B cell (primary cell): ENCODE results near the gene EXOC6B. TPM values are rescaled to one million over a fixed set of nuclear protein-coding genes. Genes with fewer than 3 reads are reported as not detected.

Experiments used
- ATAC-seq: fragments of 200-7000 bp; cut with Tn5 transposase; one replicate; pipeline ENCODE4 v1.10.0; 2021; ENCODE audit warnings: low read depth, mild to moderate bottlenecking, moderate number of reproducible peaks, moderate library complexity
- CTCF ChIA-PET: fragments of 350-600 bp; sonication (Branson Sonifier 250); formaldehyde crosslinking; loops from one replicate; lab custom pipeline; 2021; ENCODE audit warnings: antibody characterized with exemption, inconsistent platforms; lab: Charles Lee
- POLR2A ChIA-PET: fragments of 350-600 bp; sonication (Branson Sonifier 250); formaldehyde crosslinking; loops from one replicate; lab custom pipeline; 2021; ENCODE audit warnings: antibody characterized with exemption; lab: Charles Lee
- DNase-seq: peaks from one replicate; pipeline ENCODE4 v3.0.0; 2013
- H2AFZ ChIP-seq: 2 replicates; pipeline ENCODE4 v1.6.1; 2012; ENCODE audit warnings: mild to moderate bottlenecking, low read depth, low read length; ENCODE audit not compliant: insufficient read depth, poor library complexity, severe bottlenecking
- H3K27ac ChIP-seq, 2 donors: 1 replicate in 1 of 2; 2 replicates in 1 of 2; pipeline ENCODE4 v1.5.1; 2012 to 2013; ENCODE audit warnings: low read length in 2 of 2, mild to moderate bottlenecking in 2 of 2, moderate library complexity in 1 of 2
- H3K27me3 ChIP-seq, 4 experiments: fragments of 200-600 bp in 1 of 4; sonication (generic) in 1 of 4; replicated peaks in 1 of 4; 1 replicate in 2 of 4; 2 replicates in 2 of 4; pipeline versions ENCODE4 v1.6.1 to v1.7.0; 2013 to 2016; ENCODE audit warnings: low read length in 3 of 4, mild to moderate bottlenecking in 2 of 4, mixed read lengths in 1 of 4, moderate library complexity in 1 of 4; ENCODE audit not compliant: insufficient read depth in 4 of 4, control insufficient read depth in 3 of 4; ENCODE audit errors: control extremely low read depth in 1 of 4
- H3K36me3 ChIP-seq, 2 experiments: replicated peaks in 1 of 2; 1 replicate in 1 of 2; 2 replicates in 1 of 2; pipeline versions ENCODE4 v1.6.1 to v1.7.1; 2013; ENCODE audit warnings: low read length in 1 of 2; ENCODE audit not compliant: insufficient read depth in 2 of 2, control insufficient read depth in 1 of 2; ENCODE audit errors: control extremely low read depth in 1 of 2, extremely low read depth in 1 of 2
- H3K4me1 ChIP-seq, 2 donors: fragments of 200-600 bp in 1 of 2; sonication (generic) in 1 of 2; 1 replicate in 1 of 2; 2 replicates in 1 of 2; pipeline versions ENCODE4 v1.5.1 to v1.6.1; 2013 to 2017; ENCODE audit warnings: low read length in 2 of 2; ENCODE audit not compliant: control insufficient read depth in 2 of 2, insufficient read depth in 2 of 2
- H3K4me2 ChIP-seq: replicated peaks from 2 replicates; pipeline ENCODE3; 2012; ENCODE audit warnings: mild to moderate bottlenecking, low read depth, low read length; ENCODE audit not compliant: poor library complexity, severe bottlenecking
- H3K4me3 ChIP-seq, 5 experiments: fragments of 200-600 bp in 1 of 5; sonication (generic) in 1 of 5; 1 replicate in 3 of 5; 2 replicates in 2 of 5; pipeline versions ENCODE4 v1.5.1 to v1.7.0; 2011 to 2016; ENCODE audit warnings: low read length in 4 of 5, mild to moderate bottlenecking in 4 of 5, low read depth in 2 of 5, control low read depth in 1 of 5, moderate library complexity in 1 of 5; ENCODE audit not compliant: insufficient read depth in 1 of 5; ENCODE audit errors: control extremely low read depth in 1 of 5, extremely low read depth in 1 of 5
- H3K79me2 ChIP-seq: fragments of 200-600 bp; sonication (generic); one replicate; pipeline ENCODE4 v1.6.0; 2016; ENCODE audit warnings: low read length; ENCODE audit not compliant: control insufficient read depth, insufficient read depth
- H3K9ac ChIP-seq: fragments of 200-600 bp; sonication (generic); 2 replicates; pipeline ENCODE4 v1.6.1; 2017; ENCODE audit warnings: mild to moderate bottlenecking, low read length, moderate library complexity
- H3K9me3 ChIP-seq, 3 donors: one replicate each; pipeline versions ENCODE4 v1.6.1 to v1.7.1; 2013; ENCODE audit warnings: low read length in 2 of 3; ENCODE audit not compliant: control insufficient read depth in 2 of 3, insufficient read depth in 1 of 3; ENCODE audit errors: control extremely low read depth in 1 of 3
- H4K20me1 ChIP-seq: 2 replicates; pipeline ENCODE4 v1.6.0; 2012; ENCODE audit warnings: mild to moderate bottlenecking, low read length; ENCODE audit not compliant: insufficient read depth, control insufficient read depth, poor library complexity, severe bottlenecking
- H3K27ac Mint-ChIP-seq: one replicate; pipeline ENCODE4 v1.8.0; 2021; ENCODE audit warnings: mixed read lengths
- H3K27me3 Mint-ChIP-seq: one replicate; pipeline ENCODE4 v1.8.0; 2021; ENCODE audit warnings: mixed read lengths
- H3K4me1 Mint-ChIP-seq: one replicate; pipeline ENCODE4 v1.8.0; 2021; ENCODE audit warnings: mixed read lengths
- H3K4me3 Mint-ChIP-seq: one replicate; pipeline ENCODE4 v1.8.0; 2021; ENCODE audit warnings: mixed read lengths
- H3K9me3 Mint-ChIP-seq: one replicate; pipeline ENCODE4 v1.8.0; 2022; ENCODE audit warnings: mixed read lengths; ENCODE audit not compliant: insufficient read depth
- EZH2 ChIP-seq: IDR thresholded peaks from 2 replicates; pipeline ENCODE4 v1.6.1; 2012; ENCODE audit warnings: borderline replicate concordance, low read depth, mild to moderate bottlenecking, moderate library complexity, low read length; ENCODE audit not compliant: insufficient read depth, poor library complexity, severe bottlenecking
- WGBS: methylation state at CpG from one replicate; pipeline ENCODE4 v1.1.5; 2013; ENCODE audit warnings: missing lambda C conversion rate; ENCODE audit not compliant: insufficient coverage; 5-methylcytosine and 5-hydroxymethylcytosine counted together
- intact Hi-C: fragments of 100-400 bp; cut with micrococcal nuclease; formaldehyde crosslinking; loops from one replicate; pipeline ENCODE4 v1.10.0; 2022
- polyA plus RNA-seq: library from polyadenylated mRNA; depleted of rRNA; stranded (reverse); fragments of >200 nt; gene quantifications from 2 replicates; pipeline ENCODE4 v1.2.3, GENCODE V29; 2012
- total RNA-seq, 2 donors: library from RNA; stranded (reverse); fragments of 120-200 nt in 1 of 2; gene quantifications; 1 replicate in 1 of 2; 2 replicates in 1 of 2; pipeline versions ENCODE4 v1.2.3 to v1.2.4, GENCODE V29; 2013 to 2022
- TF ChIP-seq, protein P1 (sequence below): fragments of 200-600 bp; IDR thresholded peaks from one replicate; pipeline ENCODE4 v1.8.0; 2022; ENCODE audit warnings: antibody characterized with exemption, mild to moderate bottlenecking

The EXOC6B gene
- total and polyA plus RNA-seq, 2 donors (not counting 1 experiment from before 2014, with no cell fraction given), result 4.8 to 22.6 TPM

DNA sequence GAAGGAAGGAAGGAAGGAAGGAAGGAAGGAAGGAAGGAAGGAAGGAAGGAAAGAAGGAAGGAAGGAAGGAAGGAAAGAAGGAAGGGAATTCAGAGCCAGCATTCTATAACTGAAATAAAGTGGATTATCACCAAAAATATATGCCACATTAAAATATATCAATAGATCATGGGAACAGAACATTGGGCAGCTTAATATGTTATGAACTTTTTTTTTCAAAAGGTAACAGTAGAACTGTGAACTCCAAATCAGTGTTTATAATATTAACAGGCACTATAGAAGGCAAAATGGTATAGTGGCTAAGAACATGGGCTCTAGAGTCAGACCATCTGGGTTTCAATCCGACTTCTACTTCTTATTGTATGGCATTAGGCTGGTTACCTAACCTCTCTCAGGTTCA, 313.5 kb downstream of the EXOC6B start:
- TF ChIP-seq, protein P1, sequence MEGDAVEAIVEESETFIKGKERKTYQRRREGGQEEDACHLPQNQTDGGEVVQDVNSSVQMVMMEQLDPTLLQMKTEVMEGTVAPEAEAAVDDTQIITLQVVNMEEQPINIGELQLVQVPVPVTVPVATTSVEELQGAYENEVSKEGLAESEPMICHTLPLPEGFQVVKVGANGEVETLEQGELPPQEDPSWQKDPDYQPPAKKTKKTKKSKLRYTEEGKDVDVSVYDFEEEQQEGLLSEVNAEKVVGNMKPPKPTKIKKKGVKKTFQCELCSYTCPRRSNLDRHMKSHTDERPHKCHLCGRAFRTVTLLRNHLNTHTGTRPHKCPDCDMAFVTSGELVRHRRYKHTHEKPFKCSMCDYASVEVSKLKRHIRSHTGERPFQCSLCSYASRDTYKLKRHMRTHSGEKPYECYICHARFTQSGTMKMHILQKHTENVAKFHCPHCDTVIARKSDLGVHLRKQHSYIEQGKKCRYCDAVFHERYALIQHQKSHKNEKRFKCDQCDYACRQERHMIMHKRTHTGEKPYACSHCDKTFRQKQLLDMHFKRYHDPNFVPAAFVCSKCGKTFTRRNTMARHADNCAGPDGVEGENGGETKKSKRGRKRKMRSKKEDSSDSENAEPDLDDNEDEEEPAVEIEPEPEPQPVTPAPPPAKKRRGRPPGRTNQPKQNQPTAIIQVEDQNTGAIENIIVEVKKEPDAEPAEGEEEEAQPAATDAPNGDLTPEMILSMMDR, result no peak
- no peak for TF ChIP-seq EZH2
- Histone ChIP-seq H3K4me3 (no peak overlapping the region), H3K9me3 (no peaks in the 10 kb centered on the region), H2AFZ (no peak overlapping the region), H4K20me1 (no peaks in the 10 kb centered on the region), H3K36me3 (no peaks in the 10 kb centered on the region), H3K9ac (no peak overlapping the region), H3K27me3 (no peaks in the 10 kb centered on the region), H3K79me2 (no peaks in the 10 kb centered on the region), H3K27ac (no peak overlapping the region), H3K4me1 (no peaks in the 10 kb centered on the region), H3K4me2 (no peak overlapping the region)
- POLR2A ChIA-PET, result no interaction called here
- WGBS, result no CpG with 5 or more reads among the region's 1 CpG
- DNase-seq (no peak), ATAC-seq (no peak)
- no peaks in the 10 kb centered on the region for H3K9me3 Mint-ChIP-seq
- no peaks in the 10 kb centered on the region for H3K27me3 Mint-ChIP-seq
- peaks cover 6% of the 10 kb centered on the region for H3K4me1 Mint-ChIP-seq
- H3K27ac Mint-ChIP-seq, result no peak overlapping the region
- CTCF ChIA-PET, result no interaction called here
- no peak overlapping the region for H3K4me3 Mint-ChIP-seq
- intact Hi-C loops, result no loop called here

DNA sequence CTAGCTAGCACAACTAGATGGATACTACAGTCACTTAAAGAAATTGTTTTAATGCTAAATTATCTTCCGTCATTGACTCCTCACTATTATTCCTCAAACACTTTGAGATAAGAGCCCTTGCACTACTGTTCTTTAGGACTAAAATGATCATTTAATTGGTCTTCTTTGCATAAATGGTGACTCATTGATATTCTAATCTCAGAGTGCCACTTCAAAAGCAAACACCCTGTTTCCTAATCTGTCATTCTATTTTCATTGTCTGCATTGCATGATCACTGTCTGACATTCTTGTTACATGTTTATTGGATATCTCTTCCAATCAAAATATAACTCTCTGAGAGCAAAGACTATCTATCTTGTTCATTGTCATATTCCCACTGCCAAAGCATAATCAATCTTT, 313.9 kb downstream of the EXOC6B start:
- intact Hi-C loops, result no loop called here
- peaks cover 5% of the 10 kb centered on the region for H3K4me1 Mint-ChIP-seq
- no peak overlapping the region for H3K4me3 Mint-ChIP-seq
- Histone ChIP-seq H3K27ac (no peak overlapping the region), H3K4me3 (no peak overlapping the region), H3K27me3 (no peaks in the 10 kb centered on the region), H3K36me3 (no peaks in the 10 kb centered on the region), H4K20me1 (no peaks in the 10 kb centered on the region), H3K79me2 (no peaks in the 10 kb centered on the region), H3K9me3 (no peaks in the 10 kb centered on the region), H2AFZ (no peak overlapping the region), H3K9ac (no peak overlapping the region), H3K4me2 (no peak overlapping the region), H3K4me1 (no peaks in the 10 kb centered on the region)
- no peak for DNase-seq
- no CpG with 5 or more reads among the region's 1 CpG for WGBS
- CTCF ChIA-PET, result no interaction called here
- no peaks in the 10 kb centered on the region for H3K27me3 Mint-ChIP-seq
- ATAC-seq, result no peak
- no peak overlapping the region for H3K27ac Mint-ChIP-seq
- POLR2A ChIA-PET, result no interaction called here
- TF ChIP-seq, protein P1, result no peak
- no peak for TF ChIP-seq EZH2
- H3K9me3 Mint-ChIP-seq, result no peaks in the 10 kb centered on the region
